Coronary artery (tissue), 2 donors: Measurements from ENCODE around the gene COX17.

Experiments used
- DNase-seq: peaks from one replicate; pipeline ENCODE4 v3.0.0-alpha.2; 2017; ENCODE audit warnings: low spot score
- H3K27ac ChIP-seq, 2 donors: fragments of 200-600 bp; sonication (generic); one replicate each; pipeline ENCODE4 v1.5.1; 2016 to 2019
- H3K4me3 ChIP-seq: fragments of 200-600 bp; sonication (generic); 2 replicates; pipeline ENCODE4 v1.5.1; 2016; ENCODE audit warnings: mild to moderate bottlenecking, moderate library complexity
- CTCF ChIP-seq: fragments of 200-600 bp; sonication (generic); IDR thresholded peaks from one replicate; pipeline ENCODE4 v1.5.1; 2019; ENCODE audit warnings: antibody characterized with exemption

COX17 gene

GRCh38 chr3:119625451-119626153 is 51.6 kb downstream of the COX17 start:
- TF ChIP-seq CTCF = no peak
- no peak for DNase-seq
- H3K4me3 ChIP-seq = no peak overlapping the region
- no peak overlapping the region for H3K27ac ChIP-seq

- Histone ChIP-seq H3K4me3 (no peak overlapping the region), H3K27ac (no peak overlapping the region)
- no peak for DNase-seq
- no peak for TF ChIP-seq CTCF
Measured at GRCh38 chr3:119624002-119624720, 53.0 kb downstream of the COX17 start.

- no peak for DNase-seq
Measured at GRCh38 chr3:119620899-119621298, 56.3 kb downstream of the COX17 start.

More at GRCh38 chr3:119620899-119621298, 56.3 kb downstream of the COX17 start:
- Histone ChIP-seq H3K27ac (no peak overlapping the region), H3K4me3 (no peak overlapping the region)
- no peak for TF ChIP-seq CTCF
